MM.1S (cell line): ENCODE data around the gene MARK3.

Experiments used
- DNase-seq: peaks from one replicate; pipeline ENCODE4 v3.0.0-alpha.2; 2015
- H2AFZ ChIP-seq: fragments of 300-600 bp; sonication (generic); 2 replicates; pipeline ENCODE4 v1.6.0; 2016; ENCODE audit warnings: antibody characterized with exemption, low read length
- H3F3A ChIP-seq: fragments of 300-600 bp; sonication (generic); 2 replicates; pipeline ENCODE4 v1.6.1; 2016; ENCODE audit warnings: mild to moderate bottlenecking, antibody characterized with exemption, low read length, moderate library complexity, mixed read lengths; ENCODE audit not compliant: insufficient read depth
- H3K27ac ChIP-seq: fragments of 300-600 bp; sonication (generic); 2 replicates; pipeline ENCODE4 v1.5.1; 2016; ENCODE audit warnings: mild to moderate bottlenecking, low read length
- H3K27me3 ChIP-seq: fragments of 300-600 bp; sonication (generic); replicated peaks from 2 replicates; pipeline ENCODE4 v1.6.0; 2016; ENCODE audit warnings: low read length; ENCODE audit not compliant: insufficient read depth
- H3K36me3 ChIP-seq: fragments of 300-600 bp; sonication (generic); replicated peaks from 2 replicates; pipeline ENCODE4 v1.6.1; 2016; ENCODE audit warnings: mild to moderate bottlenecking, low read length, mixed read lengths; ENCODE audit not compliant: insufficient read depth
- H3K4me1 ChIP-seq: fragments of 300-600 bp; sonication (generic); 2 replicates; pipeline ENCODE4 v1.6.1; 2016; ENCODE audit warnings: low read length, mixed read lengths
- H3K4me2 ChIP-seq: fragments of 300-600 bp; sonication (generic); 2 replicates; pipeline ENCODE4 v1.6.0; 2016; ENCODE audit warnings: low read depth, low read length
- H3K4me3 ChIP-seq: fragments of 300-600 bp; sonication (generic); 2 replicates; pipeline ENCODE4 v1.5.1; 2016; ENCODE audit warnings: low read length, mixed read lengths
- H3K79me2 ChIP-seq: fragments of 300-600 bp; sonication (generic); 2 replicates; pipeline ENCODE4 v1.6.1; 2016; ENCODE audit warnings: mixed run types, low read length, mixed read lengths
- H3K9ac ChIP-seq: fragments of 300-600 bp; sonication (generic); 2 replicates; pipeline ENCODE4 v1.6.1; 2016; ENCODE audit warnings: low read length, mixed read lengths
- H3K9me2 ChIP-seq: fragments of 300-600 bp; sonication (generic); replicated peaks from 2 replicates; pipeline ENCODE4 v1.6.1; 2016; ENCODE audit warnings: mild to moderate bottlenecking, low read length, mixed read lengths; ENCODE audit not compliant: insufficient read depth
- H3K9me3 ChIP-seq: fragments of 300-600 bp; sonication (generic); replicated peaks from 2 replicates; pipeline ENCODE4 v1.6.1; 2016; ENCODE audit warnings: mild to moderate bottlenecking, low read length, mixed read lengths; ENCODE audit not compliant: insufficient read depth
- H4K20me1 ChIP-seq: fragments of 300-600 bp; sonication (generic); 2 replicates; pipeline ENCODE4 v1.6.1; 2016; ENCODE audit warnings: mild to moderate bottlenecking, low read length, moderate library complexity, mixed read lengths; ENCODE audit not compliant: insufficient read depth
- CTCF ChIP-seq: fragments of 300-600 bp; sonication (generic); IDR thresholded peaks from 2 replicates; pipeline ENCODE4 v1.5.1; 2016; ENCODE audit warnings: antibody characterized with exemption, low read length, mixed read lengths
- EZH2 ChIP-seq: fragments of 300-600 bp; sonication (generic); optimal IDR thresholded peaks from 2 replicates; pipeline ENCODE3; 2017; ENCODE audit warnings: low read depth, mild to moderate bottlenecking, antibody characterized with exemption, low read length, mixed read lengths
- EZH2phosphoT487 ChIP-seq: fragments of 300-600 bp; sonication (generic); IDR thresholded peaks from 2 replicates; pipeline ENCODE4 v1.6.1; 2018; ENCODE audit warnings: antibody characterized with exemption, low read length

Gene MARK3

GRCh38 chr14:103503296-103503695 is 118.1 kb downstream of the MARK3 start:
- no peaks in the 10 kb centered on the region for H4K20me1 ChIP-seq
- H3K4me3 ChIP-seq: no peak overlapping the region
- DNase-seq: no peak
- no peaks in the 10 kb centered on the region for H3K9me3 ChIP-seq
- H3K36me3 ChIP-seq: no peaks in the 10 kb centered on the region
- no peak overlapping the region for H3K27ac ChIP-seq
- no peak overlapping the region for H2AFZ ChIP-seq
- no peaks in the 10 kb centered on the region for H3K4me1 ChIP-seq
- H3K9ac ChIP-seq: no peak overlapping the region
- H3K9me2 ChIP-seq: no peaks in the 10 kb centered on the region
- no peaks in the 10 kb centered on the region for H3F3A ChIP-seq
- TF ChIP-seq CTCF: no peak
- TF ChIP-seq EZH2phosphoT487: no peak
- TF ChIP-seq EZH2: no peak
- no peak overlapping the region for H3K4me2 ChIP-seq
- no peaks in the 10 kb centered on the region for H3K27me3 ChIP-seq
- no peaks in the 10 kb centered on the region for H3K79me2 ChIP-seq

GRCh38 chr14:103504991-103505565 is 119.9 kb downstream of the MARK3 start:
- no peak overlapping the region for H3K27ac ChIP-seq

GRCh38 chr14:103507751-103508150 is 122.5 kb downstream of the MARK3 start:
- H3K9me3 ChIP-seq: no peaks in the 10 kb centered on the region
- no peaks in the 10 kb centered on the region for H3K79me2 ChIP-seq
- no peaks in the 10 kb centered on the region for H4K20me1 ChIP-seq
- no peak for TF ChIP-seq EZH2phosphoT487
- no peak for TF ChIP-seq EZH2
- no peak for TF ChIP-seq CTCF
- no peak overlapping the region for H3K9ac ChIP-seq
- DNase-seq: no peak
- H3K36me3 ChIP-seq: no peaks in the 10 kb centered on the region
- H3K27me3 ChIP-seq: no peaks in the 10 kb centered on the region
- no peaks in the 10 kb centered on the region for H3F3A ChIP-seq
- H2AFZ ChIP-seq: no peak overlapping the region
- no peak overlapping the region for H3K4me2 ChIP-seq
- H3K4me3 ChIP-seq: no peak overlapping the region
- no peaks in the 10 kb centered on the region for H3K4me1 ChIP-seq
- no peaks in the 10 kb centered on the region for H3K9me2 ChIP-seq
- H3K27ac ChIP-seq: no peak overlapping the region

More at GRCh38 chr14:103504991-103505565, 119.9 kb downstream of the MARK3 start:
- Histone ChIP-seq H3K9me3 (no peaks in the 10 kb centered on the region), H3K9ac (no peak overlapping the region), H4K20me1 (no peaks in the 10 kb centered on the region), H3K4me1 (no peaks in the 10 kb centered on the region), H3K27me3 (no peaks in the 10 kb centered on the region), H3K9me2 (no peaks in the 10 kb centered on the region), H3K36me3 (no peaks in the 10 kb centered on the region), H3K4me2 (no peak overlapping the region), H2AFZ (no peak overlapping the region), H3K4me3 (no peak overlapping the region), H3F3A (no peaks in the 10 kb centered on the region), H3K79me2 (no peaks in the 10 kb centered on the region)
- no peak for TF ChIP-seq EZH2phosphoT487
- no peak for TF ChIP-seq CTCF
- no peak for TF ChIP-seq EZH2
- no peak for DNase-seq
